ENCODE results near the gene UTS2B.

The UTS2B gene

DNA sequence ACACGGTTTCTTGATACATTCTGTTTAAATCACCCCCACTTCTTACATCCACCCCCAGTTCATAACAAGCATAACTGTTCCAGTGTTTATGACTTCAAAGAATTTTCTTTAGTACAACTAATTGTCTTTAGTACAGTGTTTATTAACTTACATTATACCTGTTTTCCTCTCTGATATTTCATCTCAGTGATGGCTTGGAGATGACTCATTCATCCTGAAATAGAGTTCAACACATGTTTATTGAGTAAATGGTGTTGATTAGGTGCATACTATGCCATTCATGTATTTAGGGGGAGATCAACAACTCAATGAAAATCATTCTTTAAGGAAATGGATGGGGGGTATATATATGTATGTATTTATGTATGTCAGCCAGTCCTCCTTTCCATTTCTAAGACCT is 21.7 kb upstream of the UTS2B start:
- DNase-seq (ENCODE audit: low spot score) = no peak

- no peak for DNase-seq (ENCODE audit: low spot score)
Observed at GRCh38 chr3:191350396-191351090, 20.2 kb upstream of the UTS2B start.

DNA sequence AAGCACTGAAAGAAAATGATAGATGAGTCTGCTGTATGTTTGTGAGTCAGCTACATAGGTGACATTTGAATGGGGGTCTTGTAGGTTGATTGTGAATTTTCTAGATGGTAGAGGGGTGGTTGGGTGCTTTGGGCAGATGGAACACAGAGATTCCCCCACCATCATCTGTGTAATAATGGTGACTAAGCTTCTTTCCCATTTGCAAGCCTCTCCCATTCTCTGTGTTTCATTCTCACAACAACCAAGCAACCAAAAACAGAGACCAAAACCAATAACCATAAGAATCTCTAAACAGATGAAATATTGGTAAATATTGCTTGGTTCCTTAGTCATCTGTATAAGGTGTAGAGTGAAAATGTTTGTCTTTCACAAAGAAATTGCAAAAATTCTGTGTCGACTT is 17.8 kb upstream of the UTS2B start:
- DNase-seq (ENCODE audit: low spot score) = no peak

DNA sequence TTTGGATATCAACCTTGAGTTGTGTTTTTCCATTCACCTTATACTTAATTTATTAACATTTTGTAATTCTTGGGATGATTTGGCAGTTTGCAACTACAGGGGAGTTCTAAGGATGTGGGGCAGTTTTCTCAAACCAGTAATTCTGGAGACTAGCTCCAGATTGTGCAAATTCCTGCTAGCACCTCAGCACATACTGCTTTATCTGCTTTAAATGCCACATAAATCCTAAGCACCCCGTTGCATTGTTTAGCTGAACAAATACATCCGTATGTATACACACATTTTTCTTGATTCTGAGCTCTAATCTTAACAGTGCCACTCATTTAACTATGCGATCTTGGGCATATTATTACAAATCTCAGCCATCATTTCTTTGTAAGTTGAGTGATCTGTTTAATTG is 16.9 kb upstream of the UTS2B start:
- no peak for DNase-seq (ENCODE audit: low spot score)

DNA sequence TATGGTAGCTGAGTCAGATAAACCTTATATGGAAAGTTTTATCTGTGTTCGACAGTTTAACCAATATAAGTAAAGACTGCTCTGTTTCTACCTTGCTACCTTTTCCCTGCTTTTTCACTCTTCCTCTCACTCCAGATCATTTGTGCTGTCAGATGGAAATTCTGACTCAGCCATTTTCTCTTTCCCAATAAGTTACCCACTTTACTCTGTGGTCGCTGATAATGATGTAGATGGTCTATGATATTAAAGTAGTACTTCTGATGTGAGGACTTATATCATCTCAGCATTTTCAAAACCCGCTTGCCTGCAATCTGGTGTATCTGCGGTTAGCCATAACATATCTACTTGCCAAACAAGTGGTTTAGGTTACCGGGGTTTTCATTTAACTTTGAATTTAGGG is 15.0 kb upstream of the UTS2B start:
- DNase-seq (ENCODE audit: low spot score) = no peak

DNA sequence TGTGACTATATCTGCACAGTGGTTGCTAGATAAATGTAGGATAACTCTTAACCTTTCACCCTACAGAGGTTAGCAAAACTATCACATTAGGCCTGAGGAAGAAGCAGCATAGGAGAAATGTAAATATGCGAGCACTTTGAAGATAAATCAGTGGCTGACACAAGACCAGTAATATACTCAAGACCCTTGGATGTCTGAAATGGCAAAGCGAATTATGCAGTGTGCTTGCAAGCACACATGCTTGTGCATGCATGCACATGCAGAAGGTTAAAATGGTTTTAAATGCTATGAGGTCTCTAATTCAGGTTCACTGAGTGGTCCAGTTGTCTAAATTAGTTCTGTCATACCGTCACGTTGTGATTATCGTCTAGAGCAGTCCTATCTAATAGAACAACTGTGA is 13.6 kb upstream of the UTS2B start:
- no peak for DNase-seq (ENCODE audit: low spot score)

GRCh38 chr3:191343115-191343514 is 12.8 kb upstream of the UTS2B start:
- DNase-seq (ENCODE audit: low spot score) = no peak

- DNase-seq (ENCODE audit: low spot score) = no peak
Observed at GRCh38 chr3:191342411-191342810, 12.1 kb upstream of the UTS2B start.

DNA sequence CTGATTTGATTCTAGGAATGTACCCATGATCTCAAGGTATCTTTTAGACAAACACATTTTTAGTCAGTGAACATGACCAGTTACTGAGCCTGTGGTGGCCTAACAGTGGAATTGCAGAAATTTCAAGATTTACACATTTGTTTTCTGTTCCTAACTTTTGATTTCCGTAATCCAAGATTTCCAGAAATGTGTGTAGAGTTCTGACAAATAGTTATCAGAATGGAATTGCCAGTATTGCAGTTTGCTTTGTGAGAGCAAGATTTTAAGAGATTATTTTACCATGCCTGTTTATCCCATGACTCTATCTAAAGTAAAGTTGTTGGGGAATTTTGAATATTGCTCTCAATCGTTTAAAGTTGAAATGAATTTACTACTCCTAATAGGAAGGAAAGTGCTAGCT is 11.7 kb upstream of the UTS2B start:
- no peak for DNase-seq (ENCODE audit: low spot score)

- DNase-seq (ENCODE audit: low spot score) = no peak
Observed at GRCh38 chr3:191340966-191341365, 10.6 kb upstream of the UTS2B start.

DNA sequence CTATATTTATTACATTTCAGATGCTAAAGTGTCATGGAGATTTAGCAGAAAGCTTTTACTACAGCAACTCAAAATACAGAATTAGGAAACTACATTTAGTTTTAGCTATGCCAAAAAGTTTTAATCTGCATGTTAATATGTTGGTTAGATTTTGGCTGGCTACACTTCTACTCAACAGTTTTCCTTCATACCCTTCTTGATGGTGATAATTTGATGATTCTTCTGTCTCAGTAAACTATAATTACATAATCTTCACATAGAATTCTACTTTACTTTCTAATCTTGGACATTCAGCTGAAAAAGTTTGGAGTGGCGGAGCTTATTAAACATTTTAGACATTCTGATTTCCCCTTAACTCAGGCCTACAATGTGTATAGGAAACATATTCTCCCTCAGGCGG is 10.0 kb upstream of the UTS2B start:
- DNase-seq (ENCODE audit: low spot score) = no peak

- DNase-seq (ENCODE audit: low spot score) = no peak
Observed at GRCh38 chr3:191339316-191339917, 9.1 kb upstream of the UTS2B start.

- no peak for DNase-seq (ENCODE audit: low spot score)
Observed at GRCh38 chr3:191338177-191338488, 7.8 kb upstream of the UTS2B start.

- DNase-seq (ENCODE audit: low spot score) = no peak
Observed at GRCh38 chr3:191336833-191337232, 6.5 kb upstream of the UTS2B start.

DNA sequence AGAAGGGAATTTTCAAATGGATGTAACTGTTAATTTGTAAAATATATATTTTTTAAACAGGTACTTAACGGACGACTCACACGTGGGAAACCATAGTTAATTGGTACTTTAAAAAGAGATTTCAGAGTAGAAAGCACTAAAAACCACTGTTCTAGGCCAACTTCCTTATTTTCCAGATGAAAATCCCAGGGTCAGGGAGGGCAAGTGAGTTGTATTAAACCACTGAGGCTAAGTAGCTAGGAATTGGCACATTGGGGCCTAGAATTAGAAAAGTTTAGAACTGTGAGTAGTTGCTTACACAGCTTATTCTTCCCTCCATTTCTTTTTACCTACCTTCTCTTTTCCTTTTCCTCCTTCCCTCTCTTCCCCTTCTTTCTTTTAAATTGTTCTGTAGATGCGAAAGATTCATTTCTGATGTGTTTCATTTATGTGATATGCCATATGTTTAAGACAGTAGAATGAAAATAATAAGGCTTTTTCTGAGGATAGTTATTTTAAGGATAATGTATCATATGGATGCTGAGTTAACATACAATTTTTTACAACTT is 4.1 kb upstream of the UTS2B start:
- no peak for DNase-seq (ENCODE audit: low spot score)

- DNase-seq (ENCODE audit: low spot score) = no peak
Observed at GRCh38 chr3:191333298-191333880, 3.1 kb upstream of the UTS2B start.

GRCh38 chr3:191331388-191331787 is 1.1 kb upstream of the UTS2B start:
- DNase-seq (ENCODE audit: low spot score) = no peak

DNA sequence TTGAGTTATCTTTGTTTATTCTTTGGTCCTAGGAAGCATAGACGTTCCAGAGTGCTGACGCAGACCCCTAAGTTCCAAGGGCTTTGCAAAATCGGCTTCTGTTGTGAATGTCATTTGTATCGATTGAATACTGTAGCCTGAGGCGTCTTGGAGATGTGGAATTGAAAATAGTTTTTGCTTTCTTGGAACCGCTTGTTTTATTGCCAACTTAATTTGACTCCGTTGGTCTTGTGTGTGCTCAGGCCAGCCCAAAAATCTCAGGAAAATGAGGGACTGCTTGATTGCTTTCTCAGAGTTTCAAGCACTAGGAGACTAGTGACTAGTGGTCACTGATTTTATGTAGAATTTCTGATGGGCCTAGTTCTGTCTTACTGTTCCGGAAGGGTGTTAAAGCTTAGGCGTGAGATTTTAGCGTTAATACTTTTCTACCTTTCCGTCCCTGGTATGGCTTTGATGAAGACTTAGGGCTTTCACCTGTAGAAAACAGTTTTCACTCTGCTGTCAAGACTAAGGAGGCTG is 263 bp upstream of the UTS2B start:
- no peak for DNase-seq (ENCODE audit: low spot score)

DNA sequence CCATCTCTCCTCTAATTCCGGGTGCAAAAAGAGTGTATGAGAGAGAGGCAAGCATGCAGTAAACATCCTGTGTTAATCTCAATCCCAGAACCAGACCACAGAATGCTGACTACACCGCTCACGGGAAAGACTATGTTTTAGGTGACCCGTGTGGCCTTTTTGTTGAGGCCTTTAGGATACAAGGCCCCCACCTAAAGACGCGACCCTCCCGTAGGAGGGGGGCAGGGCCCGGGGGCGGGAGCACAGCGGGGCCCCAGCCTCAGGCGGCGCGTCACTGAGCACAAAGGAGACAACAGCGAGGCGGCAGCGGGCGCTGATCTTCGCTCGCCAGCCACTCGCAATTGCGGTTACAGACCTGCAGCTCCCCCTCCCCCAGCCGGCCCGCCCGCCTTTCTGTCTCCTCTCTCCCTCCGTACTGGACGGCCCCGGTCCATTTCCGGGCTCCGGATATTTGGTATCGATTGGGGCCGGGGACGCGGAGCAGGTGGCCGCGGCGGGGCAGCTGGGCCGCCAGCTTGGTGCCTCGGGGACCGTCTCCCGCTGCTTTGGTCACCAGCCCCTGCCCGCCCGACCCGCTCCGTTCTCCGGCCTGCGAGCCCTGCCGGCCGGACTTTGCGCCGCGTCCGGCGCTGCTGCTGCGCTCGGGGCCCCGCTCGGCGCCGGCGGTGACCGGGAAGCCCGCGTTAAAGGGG is 1.2 kb downstream of the UTS2B start, which contains the start of gene CCDC50:
Gene CCDC50, plus strand, starts transcription at position 433 of the 692 bp plus-strand sequence. CDS start 281 bp downstream, outside the sequence.
- peak; percentile 71 for DNase-seq (ENCODE audit: low spot score)

- peak; percentile 7 for DNase-seq (ENCODE audit: low spot score)
Observed at GRCh38 chr3:191328383-191328961, 1.9 kb downstream of the UTS2B start.

GRCh38 chr3:191327526-191327925 is 2.8 kb downstream of the UTS2B start:
- no peak for DNase-seq (ENCODE audit: low spot score)

GRCh38 chr3:191324936-191325335 is 5.4 kb downstream of the UTS2B start:
- no peak for DNase-seq (ENCODE audit: low spot score)
